ENCODE measurements around the gene GAPVD1.
A peak's percentile ranks its signal among the peaks of the same experiment; 100 is the strongest.

GRCh38 chr9:125415583-125416460 is 154.2 kb downstream of the GAPVD1 start:
- TF ChIP-seq POLR2A (IDR thresholded peaks at IDR 0.05) (no peak), CTCF (IDR thresholded peaks at IDR 0.05) (peak in 1 of 3 donors; percentile 8), EP300 (IDR thresholded peaks at IDR 0.05) (no peak)

Measured in ovary (tissue), 3 donors.